H9 (cell line): Measurements from ENCODE around the gene KCNMB4. TPM values are rescaled to one million over a fixed set of nuclear protein-coding genes. Genes with fewer than 3 reads are reported as not detected.

ENCODE experiments used
- DNase-seq: peaks from one replicate; pipeline ENCODE4 v3.0.0-alpha.2; 2017
- H2AFZ ChIP-seq: one replicate; pipeline ENCODE4 v1.6.1; 2013; ENCODE audit warnings: mild to moderate bottlenecking, low read length, control low read depth, moderate library complexity
- H2AK5ac ChIP-seq: 2 replicates; pipeline ENCODE4 v1.6.1; 2013; ENCODE audit warnings: low read length, control low read depth, mixed read lengths; ENCODE audit not compliant: insufficient read length
- H2BK120ac ChIP-seq: one replicate; pipeline ENCODE4 v1.6.1; 2013; ENCODE audit warnings: low read depth, mild to moderate bottlenecking, low read length, control low read depth, inconsistent platforms; ENCODE audit not compliant: poor library complexity, severe bottlenecking
- H2BK12ac ChIP-seq: 2 replicates; pipeline ENCODE4 v1.6.1; 2013; ENCODE audit warnings: low read length, control low read depth, mixed read lengths, low read depth; ENCODE audit not compliant: insufficient read length
- H2BK15ac ChIP-seq: 2 replicates; pipeline ENCODE4 v1.6.1; 2013; ENCODE audit warnings: low read depth, low read length, control low read depth
- H2BK20ac ChIP-seq: one replicate; pipeline ENCODE4 v1.6.1; 2013; ENCODE audit warnings: low read depth, mild to moderate bottlenecking, low read length, control low read depth, inconsistent platforms; ENCODE audit not compliant: poor library complexity, severe bottlenecking
- H2BK5ac ChIP-seq: 2 replicates; pipeline ENCODE4 v1.6.1; 2013; ENCODE audit warnings: low read length, control low read depth, mixed read lengths; ENCODE audit not compliant: insufficient read length
- H3K14ac ChIP-seq: 2 replicates; pipeline ENCODE4 v1.6.1; 2013; ENCODE audit warnings: low read length, control low read depth; ENCODE audit not compliant: insufficient read depth
- H3K18ac ChIP-seq: 2 replicates; pipeline ENCODE4 v1.6.1; 2013; ENCODE audit warnings: low read depth, mild to moderate bottlenecking, mixed read lengths, low read length, control low read depth; ENCODE audit not compliant: insufficient read length
- H3K23ac ChIP-seq: 2 replicates; pipeline ENCODE4 v1.6.1; 2013; ENCODE audit warnings: low read length, control low read depth, mixed read lengths, low read depth; ENCODE audit not compliant: insufficient read length
- H3K23me2 ChIP-seq: 2 replicates; pipeline ENCODE4 v1.6.1; 2013; ENCODE audit warnings: low read depth, mild to moderate bottlenecking, mixed read lengths, low read length, control low read depth; ENCODE audit not compliant: insufficient read length, poor library complexity, severe bottlenecking
- H3K27ac ChIP-seq: 2 replicates; pipeline ENCODE4 v1.5.1; 2013; ENCODE audit warnings: low read length, control low read depth, mixed read lengths, low read depth; ENCODE audit not compliant: insufficient read length
- H3K27me3 ChIP-seq: 2 replicates; pipeline ENCODE4 v1.6.1; 2013; ENCODE audit warnings: low read length, control low read depth, inconsistent platforms; ENCODE audit not compliant: insufficient read depth
- H3K4ac ChIP-seq: 2 replicates; pipeline ENCODE4 v1.6.1; 2013; ENCODE audit warnings: low read depth, mild to moderate bottlenecking, control low read depth, inconsistent platforms, low read length, moderate library complexity
- H3K4me1 ChIP-seq: 2 replicates; pipeline ENCODE4 v1.6.1; 2013; ENCODE audit warnings: low read length, control low read depth, inconsistent platforms; ENCODE audit not compliant: insufficient read depth
- H3K4me2 ChIP-seq: 2 replicates; pipeline ENCODE4 v1.6.1; 2013; ENCODE audit warnings: low read length, control low read depth, mixed read lengths; ENCODE audit not compliant: insufficient read length, insufficient read depth
- H3K56ac ChIP-seq: 2 replicates; pipeline ENCODE4 v1.6.1; 2013; ENCODE audit warnings: low read depth, mild to moderate bottlenecking, mixed read lengths, low read length, control low read depth; ENCODE audit not compliant: insufficient read length
- H3K79me1 ChIP-seq: 2 replicates; pipeline ENCODE4 v1.6.1; 2013; ENCODE audit warnings: low read depth, mild to moderate bottlenecking, moderate library complexity, low read length, control low read depth, inconsistent platforms; ENCODE audit not compliant: insufficient read depth, poor library complexity, severe bottlenecking
- H3K79me2 ChIP-seq: 2 replicates; pipeline ENCODE4 v1.6.1; 2013; ENCODE audit warnings: low read length, control low read depth, inconsistent platforms; ENCODE audit not compliant: insufficient read depth
- H3K9ac ChIP-seq: 2 replicates; pipeline ENCODE4 v1.6.1; 2013; ENCODE audit warnings: low read length, control low read depth, mixed read lengths; ENCODE audit not compliant: insufficient read length; ENCODE audit errors: extremely low read depth
- H3K9me3 ChIP-seq: one replicate; pipeline ENCODE4 v1.6.1; 2013; ENCODE audit warnings: low read depth, low read length, inconsistent platforms; ENCODE audit not compliant: control insufficient read depth
- H3T11ph ChIP-seq: one replicate; pipeline ENCODE4 v1.6.1; 2013; ENCODE audit warnings: mild to moderate bottlenecking, low read length, control low read depth, inconsistent platforms
- H4K20me1 ChIP-seq: one replicate; pipeline ENCODE4 v1.6.1; 2013; ENCODE audit not compliant: control insufficient read depth, insufficient read length, insufficient read depth
- H4K5ac ChIP-seq: 2 replicates; pipeline ENCODE4 v1.6.1; 2013; ENCODE audit warnings: low read depth, mild to moderate bottlenecking, mixed read lengths, low read length, control low read depth; ENCODE audit not compliant: insufficient read length
- H4K8ac ChIP-seq: replicated peaks from 2 replicates; pipeline ENCODE4 v1.6.1; 2013; ENCODE audit warnings: low read length, control low read depth, mixed read lengths, low read depth; ENCODE audit not compliant: insufficient read length
- H4K91ac ChIP-seq: 2 replicates; pipeline ENCODE4 v1.6.1; 2013; ENCODE audit warnings: low read depth, mild to moderate bottlenecking, moderate library complexity, mixed read lengths, low read length, control low read depth; ENCODE audit not compliant: insufficient read length
- H3K27ac Mint-ChIP-seq, 3 experiments: 2 replicates in 2 of 3; 3 replicates in 1 of 3; pipeline ENCODE4 v1.8.0; 2020 to 2021; ENCODE audit warnings: mixed read lengths in 3 of 3, mild to moderate bottlenecking in 1 of 3, moderate library complexity in 1 of 3
- H3K27me3 Mint-ChIP-seq: 2 replicates; pipeline ENCODE4 v1.8.0; 2021; ENCODE audit warnings: low read depth, mild to moderate bottlenecking, moderate library complexity, mixed read lengths
- H3K36me3 Mint-ChIP-seq, 3 experiments: 2 replicates in 2 of 3; 3 replicates in 1 of 3; pipeline ENCODE4 v1.8.0; 2020 to 2021; ENCODE audit warnings: low read depth in 3 of 3, mixed read lengths in 3 of 3; ENCODE audit not compliant: insufficient read depth in 1 of 3
- H3K4me1 Mint-ChIP-seq, 2 experiments: 2 replicates each; pipeline ENCODE4 v1.8.0; 2020; ENCODE audit warnings: mixed read lengths in 2 of 2
- H3K4me3 Mint-ChIP-seq, 2 experiments: 2 replicates in 1 of 2; 3 replicates in 1 of 2; pipeline ENCODE4 v1.8.0; 2020 to 2021; ENCODE audit warnings: mild to moderate bottlenecking in 2 of 2, mixed read lengths in 2 of 2, moderate library complexity in 1 of 2
- H3K9me3 Mint-ChIP-seq, 2 experiments: 2 replicates in 1 of 2; 3 replicates in 1 of 2; pipeline ENCODE4 v1.8.0; 2020; ENCODE audit warnings: mild to moderate bottlenecking in 2 of 2, mixed read lengths in 2 of 2, moderate library complexity in 1 of 2
- WGBS: extraction: QIAGEN DNeasy Blood & Tissue Kit; methylation state at CpG from one replicate; pipeline ENCODE4 v1.1.7; 2013; ENCODE audit warnings: missing lambda C conversion rate, low lambda C conversion rate, mixed read lengths; ENCODE audit not compliant: insufficient read length; ENCODE audit errors: extremely low coverage; 5-methylcytosine and 5-hydroxymethylcytosine counted together
- total RNA-seq: library from RNA; stranded (reverse); gene quantifications from 2 replicates; pipeline ENCODE4 v1.2.1, GENCODE V29; 2021
- TF ChIP-seq, protein P1 (sequence below): fragments of 200-600 bp; sonication (generic); conservative IDR thresholded peaks from 3 replicates; pipeline ENCODE4 v1.8.0; 2021; ENCODE audit warnings: antibody characterized with exemption, mild to moderate bottlenecking

KCNMB4 gene
- total RNA-seq, 1 experiment from 2014 or later, result 16.2 TPM

DNA sequence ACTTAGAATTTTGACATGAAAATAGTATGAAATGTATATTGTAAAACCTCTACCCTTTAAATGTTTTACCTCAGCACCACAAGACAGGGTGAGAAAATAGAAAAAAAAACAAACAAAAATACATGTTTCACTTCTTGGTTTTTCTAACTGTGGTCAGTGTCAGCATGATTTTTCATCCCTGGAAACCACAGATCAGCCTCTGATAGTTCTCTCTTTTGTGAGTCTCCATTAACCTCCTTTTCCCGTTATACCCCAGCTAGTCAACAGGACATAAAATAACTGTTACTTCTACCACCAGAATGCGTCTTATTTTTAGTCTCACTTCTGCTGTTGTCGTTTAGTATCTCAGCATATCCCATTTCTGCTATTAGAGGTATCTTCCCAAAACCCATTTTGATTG, 48.3 kb upstream of the KCNMB4 start:
- H3K14ac ChIP-seq, result no peak overlapping the region
- no peak overlapping the region for H3K18ac ChIP-seq
- TF ChIP-seq, protein P1, sequence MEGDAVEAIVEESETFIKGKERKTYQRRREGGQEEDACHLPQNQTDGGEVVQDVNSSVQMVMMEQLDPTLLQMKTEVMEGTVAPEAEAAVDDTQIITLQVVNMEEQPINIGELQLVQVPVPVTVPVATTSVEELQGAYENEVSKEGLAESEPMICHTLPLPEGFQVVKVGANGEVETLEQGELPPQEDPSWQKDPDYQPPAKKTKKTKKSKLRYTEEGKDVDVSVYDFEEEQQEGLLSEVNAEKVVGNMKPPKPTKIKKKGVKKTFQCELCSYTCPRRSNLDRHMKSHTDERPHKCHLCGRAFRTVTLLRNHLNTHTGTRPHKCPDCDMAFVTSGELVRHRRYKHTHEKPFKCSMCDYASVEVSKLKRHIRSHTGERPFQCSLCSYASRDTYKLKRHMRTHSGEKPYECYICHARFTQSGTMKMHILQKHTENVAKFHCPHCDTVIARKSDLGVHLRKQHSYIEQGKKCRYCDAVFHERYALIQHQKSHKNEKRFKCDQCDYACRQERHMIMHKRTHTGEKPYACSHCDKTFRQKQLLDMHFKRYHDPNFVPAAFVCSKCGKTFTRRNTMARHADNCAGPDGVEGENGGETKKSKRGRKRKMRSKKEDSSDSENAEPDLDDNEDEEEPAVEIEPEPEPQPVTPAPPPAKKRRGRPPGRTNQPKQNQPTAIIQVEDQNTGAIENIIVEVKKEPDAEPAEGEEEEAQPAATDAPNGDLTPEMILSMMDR, result no peak
- H3K4me1 ChIP-seq, result no peaks in the 10 kb centered on the region
- H2AK5ac ChIP-seq, result no peak overlapping the region
- Mint-ChIP-seq H3K27me3 (no peaks in the 10 kb centered on the region), H3K36me3 (peaks cover 0 to 3% (median 2%) of the 10 kb centered on the region in 3 experiments; a peak in 2 of 7 replicates), H3K27ac (no peak overlapping the region), H3K4me3 (no peak overlapping the region), H3K9me3 (no peaks in the 10 kb centered on the region), H3K4me1 (no peaks in the 10 kb centered on the region)
- no peaks in the 10 kb centered on the region for H4K20me1 ChIP-seq
- no peak overlapping the region for H3T11ph ChIP-seq
- H3K56ac ChIP-seq, result no peak overlapping the region
- no peak overlapping the region for H2AFZ ChIP-seq
- H2BK120ac ChIP-seq, result no peak overlapping the region
- no peak overlapping the region for H3K4me2 ChIP-seq
- H2BK12ac ChIP-seq, result no peak overlapping the region
- H4K91ac ChIP-seq, result no peak overlapping the region
- no peak overlapping the region for H2BK5ac ChIP-seq
- H4K5ac ChIP-seq, result no peak overlapping the region
- WGBS, result no CpG with 5 or more reads among the region's 3 CpGs
- no peak overlapping the region for H3K27ac ChIP-seq
- H3K9me3 ChIP-seq, result no peaks in the 10 kb centered on the region
- no peak for DNase-seq
- no peak overlapping the region for H3K23ac ChIP-seq
- no peak overlapping the region for H3K4ac ChIP-seq
- H3K23me2 ChIP-seq, result no peaks in the 10 kb centered on the region
- no peak overlapping the region for H4K8ac ChIP-seq
- H3K27me3 ChIP-seq, result no peaks in the 10 kb centered on the region
- H2BK20ac ChIP-seq, result no peak overlapping the region
- H3K79me1 ChIP-seq, result no peaks in the 10 kb centered on the region
- peaks cover 1% of the 10 kb centered on the region; the same call in 1 of the 2 replicates for H3K79me2 ChIP-seq
- H3K9ac ChIP-seq, result no peak overlapping the region
- no peak overlapping the region for H2BK15ac ChIP-seq
